Heart left ventricle (tissue), 16 donors: Measurements from ENCODE around the gene SLC22A31. TPM values are rescaled to one million over a fixed set of nuclear protein-coding genes. Genes with fewer than 3 reads are reported as not detected.

Source experiments
- ATAC-seq, 4 donors: fragments of 200-7000 bp; cut with Tn5 transposase; one replicate each; pipeline ENCODE4 v1.9.1; 2020 to 2022; ENCODE audit warnings: moderate library complexity in 4 of 4, mild to moderate bottlenecking in 3 of 4, moderate number of reproducible peaks in 1 of 4
- DNase-seq, 5 donors: peaks; one replicate each; pipeline ENCODE4 v3.0.0-alpha.2; 2020
- H3K27ac ChIP-seq, 12 donors: fragments of 200-600 bp; sonication (generic) in 4 of 12; one replicate each; pipeline versions ENCODE4 v1.5.0 to v1.8.0; 2016 to 2022; ENCODE audit warnings: mild to moderate bottlenecking in 2 of 12
- H3K27me3 ChIP-seq, 9 donors: fragments of 200-600 bp; sonication (generic) in 2 of 9; one replicate each; pipeline versions ENCODE4 v1.5.1 to v1.8.0; 2016 to 2022; ENCODE audit warnings: mild to moderate bottlenecking in 3 of 9
- H3K36me3 ChIP-seq, 9 donors: fragments of 200-600 bp; sonication (generic) in 2 of 9; one replicate each; pipeline versions ENCODE4 v1.5.0 to v1.8.0; 2018 to 2022; ENCODE audit warnings: mild to moderate bottlenecking in 2 of 9
- H3K4me1 ChIP-seq, 12 donors: fragments of 200-600 bp; sonication (generic) in 4 of 12; one replicate each; pipeline versions ENCODE4 v1.5.0 to v1.8.0; 2016 to 2022; ENCODE audit warnings: mild to moderate bottlenecking in 3 of 12
- H3K4me3 ChIP-seq, 12 donors: fragments of 200-600 bp; sonication (generic) in 4 of 12; one replicate each; pipeline versions ENCODE4 v1.5.0 to v1.8.0; 2017 to 2022; ENCODE audit warnings: mild to moderate bottlenecking in 9 of 12, moderate library complexity in 4 of 12
- H3K9me3 ChIP-seq, 12 donors: fragments of 200-600 bp; sonication (generic) in 4 of 12; one replicate each; pipeline versions ENCODE4 v1.5.0 to v1.8.0; 2016 to 2022; ENCODE audit warnings: mild to moderate bottlenecking in 1 of 12
- CTCF ChIP-seq, 12 donors: fragments of 200-600 bp; sonication (generic) in 4 of 12; IDR thresholded peaks; one replicate each; pipeline versions ENCODE4 v1.5.0 to v1.8.0; 2018 to 2022; ENCODE audit warnings: antibody characterized with exemption in 12 of 12, mild to moderate bottlenecking in 5 of 12
- POLR2A ChIP-seq, 2 donors: fragments of 450-650 bp; IDR thresholded peaks; one replicate each; pipeline ENCODE4 v1.6.1; 2017; ENCODE audit warnings: antibody characterized with exemption in 2 of 2, mild to moderate bottlenecking in 2 of 2, moderate library complexity in 2 of 2
- WGBS, 4 donors: extraction: QIAGEN DNeasy Blood & Tissue Kit in 2 of 4; methylation state at CpG; one replicate each; pipeline versions ENCODE4 v1.1.5 to v1.1.7; 2013 to 2018; 5-methylcytosine and 5-hydroxymethylcytosine counted together
- intact Hi-C, 10 donors: fragments of 100-400 bp; cut with DNase I; formaldehyde crosslinking; loops; one replicate each; pipeline versions ENCODE4 v1.11.1 to v1.14.2; 2022
- polyA plus RNA-seq, 2 donors: library from polyadenylated mRNA; stranded (reverse); fragments of 200-250 nt; gene quantifications; one replicate each; pipeline ENCODE4 v1.2.3, GENCODE V29; 2013
- total RNA-seq, 9 donors: library from RNA; depleted of rRNA in 2 of 9; stranded (reverse); fragments of >200 nt in 2 of 9; fragmentation: NEBNext Ultra II Directional in 3 of 9; extraction: Animal tissue kit (Norgen Biotek cat#: 25700) in 3 of 9; gene quantifications; one replicate each; pipeline versions ENCODE4 v1.1.0 to v1.2.4, GENCODE V29; 2016 to 2023
- donor health status: ischemic (EF 13 %, LVEDD 7.1; RV severe dilation, severe dysfunction).
- donor health status: healthy with polysubstance abuse.
- donor health status: DM: no; HTN: yes; CAD: no.
- donor health status: DM: no; HTN: no; CAD: no.
- donor health status: ischemic (EF 25% LVEDD 6.9; RV normal size, moderate dysfunction).
- donor health status: ischemic (EF 25% LVEDD 5.7; RV mildly dilated, moderate dysfunction).
- donor health status: healthy.
- donor health status: DM: yes; HTN: yes; CAD: no.
- donor health status: ischemic (EF 35%, LVEDD 5.7; RV mildly dilated, moderate dysfunction).
- donor health status: nonischemic (EF 11% LVEDD 7.7; RV severe dilation, severe dysfunction).
- donor health status: DM: yes; HTN: yes; CAD: no.
- donor health status: PGD.
- donor health status: ischemic (EF 29% LVEDD 5.4; RV normal size, mild dysfunction).
- donor health status: nonischemic (EF 23%, LVEDD 6.1; RV moderate dilation, normal function).

The SLC22A31 gene
- total and polyA plus RNA-seq, 11 donors, result 0.07 TPM; not detected in 10

- Histone ChIP-seq H3K4me1 (peaks cover 0 to 23% (median 14%) of the 10 kb centered on the region in 12 donors), H3K9me3 (no peaks in the 10 kb centered on the region), H3K36me3 (no peaks in the 10 kb centered on the region), H3K4me3 (no peak overlapping the region), H3K27me3 (peaks cover 0 to 7% (median 0%) of the 10 kb centered on the region in 9 donors), H3K27ac (no peak overlapping the region)
- WGBS, 4 donors, result 42 to 50% (median 45%) methylated on average over 6 to 12 of the region's 12 CpGs
- ATAC-seq (no peak), DNase-seq (no peak)
- TF ChIP-seq CTCF (IDR thresholded peaks at IDR 0.05) (no peak), POLR2A (IDR thresholded peaks at IDR 0.05) (no peak)
- intact Hi-C loops, result loop anchor here in 3 of 10 donors (5.0 to 10.0 kb wide), 5 partner anchors 45 to 402 kb away; partner anchors contain the start of genes RPL13 (in 1 of the 3) and SPG7 (in 1 of the 3)
Observed at GRCh38 chr16:89242795-89243200, 42.5 kb upstream of the SLC22A31 start.

DNA sequence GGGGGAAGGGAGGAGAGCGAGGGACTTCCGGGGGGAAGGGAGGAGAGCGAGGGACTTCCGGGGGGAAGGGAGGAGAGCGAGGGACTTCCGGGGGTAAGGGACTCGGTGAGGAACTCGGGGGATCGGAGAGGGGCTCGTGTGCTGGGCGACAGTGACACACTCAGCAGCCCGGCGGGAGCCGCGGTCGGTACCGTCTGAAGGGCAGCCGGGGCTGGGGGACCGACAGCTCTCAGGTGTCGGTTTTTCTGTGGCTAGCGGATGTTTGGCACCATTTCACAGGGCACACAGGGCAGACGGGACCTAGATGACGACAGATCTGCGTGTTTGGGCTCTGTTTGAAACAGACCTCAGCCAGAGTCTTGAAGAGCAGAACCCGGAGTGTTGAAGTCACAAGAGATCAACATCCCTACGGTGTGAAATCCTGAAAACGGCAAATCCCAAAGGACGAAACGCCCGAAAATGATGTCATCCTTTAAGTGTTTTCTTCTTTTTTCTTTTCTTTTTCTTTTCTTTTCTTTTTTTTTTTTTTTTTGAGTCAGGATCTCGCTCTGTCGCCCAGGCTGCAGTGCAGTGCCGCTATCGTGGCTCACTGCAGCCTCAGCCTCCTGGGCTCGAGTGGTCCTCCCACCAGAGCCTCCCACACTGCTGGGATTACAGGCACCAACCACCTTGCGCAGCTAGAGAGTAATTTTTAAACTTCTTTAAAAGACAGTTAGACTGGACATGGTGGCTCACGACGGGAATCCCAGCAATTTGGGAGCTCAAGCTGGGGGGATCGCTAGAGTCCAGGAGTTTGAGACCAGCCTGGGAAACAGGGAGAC is 41.1 kb upstream of the SLC22A31 start:
- peak overlapping the region; percentile 89 to 99 (median 94) for H3K27ac ChIP-seq
- no peaks in the 10 kb centered on the region for H3K27me3 ChIP-seq
- intact Hi-C loops, result loop anchor here in 3 of 10 donors (5.0 to 10.0 kb wide), 5 partner anchors 46 to 403 kb away; partner anchors contain the start of genes RPL13 (in 1 of the 3) and SPG7 (in 1 of the 3)
- DNase-seq (peak; percentile 59 to 82 (median 72)), ATAC-seq (peak; percentile 72 to 84 (median 77))
- peak overlapping the region; percentile 11 to 97 (median 76) for H3K4me3 ChIP-seq
- peaks cover 0 to 16% (median 6%) of the 10 kb centered on the region in 12 donors for H3K4me1 ChIP-seq
- H3K36me3 ChIP-seq, result no peaks in the 10 kb centered on the region
- TF ChIP-seq POLR2A (IDR thresholded peaks at IDR 0.05) (peak in 1 of 2 donors; percentile 76), CTCF (IDR thresholded peaks at IDR 0.05) (no peak)
- no peaks in the 10 kb centered on the region for H3K9me3 ChIP-seq
- WGBS, 4 donors, result 5 to 8% (median 5%) methylated on average over 32 to 38 of the region's 39 CpGs

GRCh38 chr16:89237733-89238132 is 37.4 kb upstream of the SLC22A31 start:
- Histone ChIP-seq H3K4me1 (peaks cover 0 to 16% (median 6%) of the 10 kb centered on the region in 12 donors), H3K9me3 (no peaks in the 10 kb centered on the region), H3K27ac (no peak overlapping the region), H3K36me3 (peaks cover 0 to 22% (median 6%) of the 10 kb centered on the region in 9 donors), H3K27me3 (no peaks in the 10 kb centered on the region), H3K4me3 (no peak overlapping the region)
- TF ChIP-seq POLR2A (IDR thresholded peaks at IDR 0.05) (no peak), CTCF (IDR thresholded peaks at IDR 0.05) (no peak)
- ATAC-seq (no peak), DNase-seq (no peak)
- WGBS, 4 donors, result 75 to 88% (median 84%) methylated on average over 3 of the region's 3 CpGs
- intact Hi-C loops, result no loop called here
